Mucosa of gallbladder (tissue), 1 donor: Measurements from ENCODE around the gene PPIL1. TPM values are rescaled to one million over a fixed set of nuclear protein-coding genes. Genes with fewer than 3 reads are reported as not detected.
"Not testable (repeated sequence)": the region's sequence is repeated elsewhere in the genome, so short reads cannot be mapped to it uniquely, and the experiment has no call there.

Experiments
- DNase-seq: peaks from one replicate; pipeline ENCODE4 v3.0.0-alpha.2; 2020; ENCODE audit warnings: low spot score
- total RNA-seq: library from RNA; stranded (reverse); gene quantifications from one replicate; pipeline ENCODE4 v1.2.1, GENCODE V29; 2021
- donor health status: DM: no; HTN: no; CAD: no.

PPIL1 gene
- total RNA-seq = 16.0 TPM

- peak; percentile 78 for DNase-seq
These were observed at the start of gene PPIL1 for GRCh38 chr6:36874443-36875249. PPIL1 (minus strand) TSS chr6:36874803; CDS start chr6:36874772, 31 bp downstream.

DNA sequence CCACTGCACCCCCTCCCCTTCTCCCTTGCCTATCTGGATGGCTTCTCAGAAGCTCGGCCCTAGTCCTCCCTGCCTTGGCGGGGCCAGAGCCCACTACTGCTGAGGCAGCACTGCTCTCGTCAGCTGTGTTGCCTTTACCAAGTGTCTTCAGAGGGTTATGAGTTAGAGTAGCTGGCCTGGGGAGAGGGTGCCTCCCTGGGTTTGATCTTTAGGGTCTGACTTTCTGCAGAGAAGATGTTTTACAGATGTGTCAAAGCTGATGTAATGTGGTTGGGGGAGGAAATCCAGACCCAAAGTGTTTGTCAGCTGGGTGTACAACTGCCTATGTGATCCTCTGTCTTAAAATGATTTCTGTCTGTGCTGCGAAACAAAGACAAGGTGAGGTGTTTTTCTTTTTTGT, 49.5 kb upstream of the PPIL1 start:
- DNase-seq = no peak

DNA sequence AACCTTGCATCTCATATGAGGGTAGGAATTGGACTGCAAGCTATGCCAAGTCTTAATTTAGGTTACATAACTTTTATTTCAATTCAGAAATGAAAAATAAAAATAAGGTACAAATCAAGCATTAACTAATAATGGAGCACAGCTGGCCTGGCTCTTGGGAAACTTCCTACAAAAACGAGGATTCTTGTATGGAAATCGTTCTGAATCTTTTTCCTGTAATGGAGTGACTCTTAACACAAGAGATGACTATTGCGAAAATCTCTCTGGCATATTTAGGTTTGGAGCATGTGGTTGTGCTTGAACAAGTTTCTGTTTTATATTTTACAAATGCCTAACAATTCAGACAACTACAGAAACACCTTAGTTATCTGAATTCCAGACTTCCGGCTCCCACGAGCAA, 45.9 kb upstream of the PPIL1 start:
- no peak for DNase-seq

GRCh38 chr6:36920049-36920448, 45.4 kb upstream of the PPIL1 start:
- no peak for DNase-seq

DNA sequence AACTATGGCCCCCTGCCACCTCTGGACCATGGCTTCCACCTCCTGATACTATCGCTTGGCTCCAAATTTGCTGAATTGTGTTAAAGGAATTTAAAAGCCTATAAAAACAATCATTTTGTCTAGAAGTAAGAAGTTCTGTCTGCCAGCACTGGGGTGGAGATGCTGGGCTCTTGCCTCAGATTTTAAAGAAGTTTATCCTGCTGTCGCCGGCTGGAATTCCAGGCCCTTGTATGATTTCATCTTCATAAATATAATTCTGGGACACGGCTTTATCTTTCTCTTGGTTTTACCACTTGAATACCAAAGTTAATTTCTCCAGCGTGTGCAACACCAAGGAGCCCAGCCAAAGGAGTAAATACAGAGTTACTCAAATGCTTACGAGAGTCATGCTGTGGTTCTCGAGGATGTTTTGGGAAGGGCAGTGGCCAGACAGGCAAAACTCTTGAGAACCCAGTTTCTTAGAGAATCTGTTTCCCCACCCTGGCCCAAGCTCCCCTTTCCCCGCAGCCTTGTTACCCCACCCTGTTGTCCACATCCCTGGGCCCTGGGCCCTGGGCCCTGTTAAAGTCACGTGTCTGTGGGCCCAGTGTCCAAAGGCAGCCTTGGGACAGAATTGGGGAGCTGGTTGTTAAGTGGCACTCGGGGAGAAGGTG, 43.1 kb upstream of the PPIL1 start:
- peak; percentile 44 for DNase-seq

GRCh38 chr6:36916126-36916525, 41.5 kb upstream of the PPIL1 start:
- no peak for DNase-seq

- no peak for DNase-seq
These were observed 41.0 kb upstream of the PPIL1 start for GRCh38 chr6:36915599-36915998.

DNA sequence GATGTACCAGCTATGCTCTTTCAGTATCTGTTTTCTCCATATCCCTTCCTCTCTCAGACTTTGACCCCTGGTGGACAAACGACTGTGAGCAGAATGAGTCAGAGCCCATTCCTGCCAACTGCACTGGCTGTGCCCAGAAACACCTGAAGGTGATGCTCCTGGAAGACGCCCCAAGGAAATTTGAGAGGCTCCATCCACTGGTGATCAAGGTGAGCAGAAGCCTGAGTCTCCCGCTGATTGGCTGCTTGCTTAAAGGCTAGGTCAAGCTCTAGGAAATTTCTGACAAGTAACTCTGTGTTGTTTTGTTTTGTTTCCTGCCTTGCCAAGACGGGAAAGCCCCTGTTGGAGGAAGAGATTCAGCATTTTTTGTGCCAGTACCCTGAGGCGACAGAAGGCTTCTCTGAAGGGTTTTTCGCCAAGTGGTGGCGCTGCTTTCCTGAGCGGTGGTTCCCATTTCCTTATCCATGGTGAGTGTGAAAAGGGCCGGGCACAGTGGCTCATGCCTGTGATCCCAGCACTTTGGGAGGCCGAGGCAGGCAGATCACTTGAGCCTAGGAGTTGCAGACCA, 39.7 kb upstream of the PPIL1 start:
- peak; percentile 92 for DNase-seq

- DNase-seq = no peak
These were observed 38.5 kb upstream of the PPIL1 start for GRCh38 chr6:36913082-36913481.

GRCh38 chr6:36912586-36912985, 38.0 kb upstream of the PPIL1 start:
- DNase-seq = no peak

- no peak for DNase-seq
These were observed 37.4 kb upstream of the PPIL1 start for GRCh38 chr6:36912030-36912454.

DNA sequence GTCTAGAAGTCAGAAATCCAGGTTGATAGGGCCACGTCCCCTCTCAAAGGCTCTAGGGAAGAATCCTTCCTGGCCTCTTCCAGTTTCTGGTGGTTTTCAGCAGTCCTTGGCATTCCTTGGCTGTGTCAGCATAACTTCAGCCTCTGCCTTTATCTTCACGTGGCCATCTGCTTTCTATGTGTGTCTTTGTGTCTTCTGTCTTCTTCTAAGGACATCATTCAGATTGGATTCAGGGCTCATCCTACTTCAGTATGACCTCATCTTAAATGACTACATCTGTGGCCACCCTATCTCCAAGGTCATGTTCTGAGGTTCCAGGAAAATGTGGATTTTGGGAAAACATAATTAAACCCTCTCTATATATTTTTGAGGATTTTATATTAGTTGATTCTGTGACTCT, 34.1 kb upstream of the PPIL1 start:
- DNase-seq = no peak

- DNase-seq = peak; percentile 76
These were observed 33.2 kb upstream of the PPIL1 start for GRCh38 chr6:36907781-36908180.

GRCh38 chr6:36906539-36907325, 32.1 kb upstream of the PPIL1 start:
- peak; percentile 88 for DNase-seq

GRCh38 chr6:36904851-36905393, 30.3 kb upstream of the PPIL1 start:
- DNase-seq = no peak

DNA sequence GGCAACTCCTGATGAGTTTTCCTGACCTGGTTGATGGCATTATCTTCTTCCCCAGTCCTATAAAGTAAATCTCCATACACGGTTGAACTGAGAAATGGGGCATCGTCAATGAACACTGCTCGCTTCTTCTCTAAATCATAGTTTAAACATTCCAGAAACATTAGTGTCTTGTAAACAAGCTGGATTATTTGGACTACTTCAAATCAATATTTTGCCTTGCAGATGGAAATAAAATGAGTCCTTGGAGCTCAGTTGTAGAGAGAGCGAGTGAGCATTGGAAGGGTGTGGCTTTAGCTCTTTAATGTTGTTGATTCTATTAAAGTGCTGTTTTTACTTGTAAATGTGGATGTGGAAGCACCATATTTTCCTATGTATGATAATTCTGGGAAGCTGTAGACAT, 29.5 kb upstream of the PPIL1 start:
- no peak for DNase-seq

DNA sequence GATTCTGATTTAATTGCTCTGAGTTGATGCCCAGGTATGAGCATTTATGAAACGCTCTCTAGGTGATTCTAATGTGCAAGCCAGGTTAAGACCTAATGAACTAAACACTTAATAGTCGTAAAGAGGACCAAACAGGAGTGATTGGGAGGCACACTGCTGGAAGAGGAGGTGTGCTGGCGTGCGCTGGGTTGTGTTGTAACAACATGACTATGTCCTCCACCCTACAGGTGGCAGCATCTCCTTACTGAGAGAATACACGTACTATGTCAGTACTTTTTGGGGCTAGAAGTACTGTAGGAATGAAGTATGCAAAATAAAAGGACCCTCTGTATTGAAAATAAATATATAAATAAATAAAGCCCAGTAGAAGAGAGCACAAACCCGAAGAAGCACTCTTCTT, 23.0 kb upstream of the PPIL1 start:
- DNase-seq = no peak

GRCh38 chr6:36893976-36894932, 19.7 kb upstream of the PPIL1 start:
- DNase-seq = no peak

DNA sequence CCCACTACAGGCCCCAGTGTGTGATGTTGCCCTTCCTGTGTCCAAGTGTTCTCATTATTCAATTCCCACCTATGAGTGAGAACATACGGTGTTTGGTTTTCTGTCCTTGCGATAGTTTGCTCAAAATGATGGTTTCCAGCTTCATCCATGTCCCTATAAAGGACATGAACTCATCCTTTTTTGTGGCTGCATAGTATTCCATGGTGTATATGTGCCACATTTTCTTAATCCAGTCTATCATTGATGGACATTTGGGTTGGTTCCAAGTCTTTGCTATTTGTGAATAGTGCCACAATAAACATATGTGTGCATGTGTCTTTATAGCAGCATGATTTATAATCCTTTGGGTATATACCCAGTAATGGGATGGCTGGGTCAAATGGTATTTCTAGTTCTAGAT, 16.6 kb upstream of the PPIL1 start:
- DNase-seq = not testable (repeated sequence)

DNA sequence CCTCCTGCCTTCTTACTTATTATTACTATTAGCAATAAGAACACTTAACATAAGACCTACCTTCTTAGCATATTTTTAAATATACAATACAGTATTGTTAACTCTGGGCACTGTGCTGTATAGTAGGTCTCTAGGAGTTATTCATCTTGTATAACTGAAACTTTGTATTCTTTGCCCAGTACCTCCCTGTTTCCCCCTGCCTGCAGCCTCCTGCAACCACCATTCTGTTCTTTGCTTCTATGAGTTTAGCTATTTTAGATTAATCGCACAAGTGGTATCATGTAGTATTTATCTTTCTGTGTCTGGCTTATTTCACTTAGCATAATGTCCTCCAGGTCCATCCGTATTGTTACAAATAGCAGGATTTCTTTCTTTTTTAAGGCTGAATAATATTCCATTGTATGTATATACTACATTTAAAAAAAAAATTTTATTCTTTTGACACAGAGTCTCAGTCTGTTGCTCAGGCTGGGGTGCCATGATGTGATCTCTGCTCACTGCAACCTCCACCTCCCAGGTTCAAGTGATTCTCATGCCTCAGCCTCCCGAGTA, 15.6 kb upstream of the PPIL1 start:
- DNase-seq = no peak
